Measurements from ENCODE around the gene RASAL3.

DNA sequence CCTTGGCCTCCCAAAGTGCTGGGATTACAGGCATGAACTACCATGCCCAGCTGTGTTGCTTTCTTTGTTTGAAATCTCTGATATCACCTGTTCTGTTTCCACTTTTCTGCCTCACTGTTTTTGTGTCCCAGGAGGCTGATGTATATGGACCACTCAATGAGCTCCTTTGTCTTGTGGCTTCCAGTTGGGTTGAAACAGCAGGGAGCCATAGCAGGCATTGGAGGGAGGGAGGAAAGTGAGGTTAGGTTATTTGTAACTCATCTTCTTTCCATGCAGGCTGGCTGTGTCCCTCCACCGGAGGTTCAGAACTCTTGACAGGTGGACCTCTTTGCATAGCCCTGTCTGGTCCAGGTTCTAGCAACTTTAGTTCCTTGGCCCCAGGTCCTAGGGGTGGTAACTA, 37.9 kb upstream of the RASAL3 start:
- no peak for TF ChIP-seq ZNF660 (tag by site-specific recombination; IDR thresholded peaks at IDR 0.05)
- TF ChIP-seq SP2 (tag by site-specific recombination; IDR thresholded peaks at IDR 0.05), result no peak
- no peak for TF ChIP-seq ZNF624 (tag by site-specific recombination; IDR thresholded peaks at IDR 0.05)
